NCI-H446 (cell line): ENCODE results near the gene RALGAPA2.

Experiments used
- DNase-seq, 2 experiments: peaks; one replicate each; lab custom pipeline; 2025; lab: John Stamatoyannopoulos, UW

RALGAPA2 gene

GRCh38 chr20:20536240-20536933 is 176.1 kb downstream of the RALGAPA2 start:
- no peak for DNase-seq

- no peak for DNase-seq
These were observed 177.4 kb downstream of the RALGAPA2 start for GRCh38 chr20:20535051-20535450.

GRCh38 chr20:20531283-20531682 is 181.2 kb downstream of the RALGAPA2 start:
- DNase-seq = no peak

- DNase-seq = no peak
These were observed 181.9 kb downstream of the RALGAPA2 start for GRCh38 chr20:20530428-20531151.

- no peak for DNase-seq
These were observed 182.8 kb downstream of the RALGAPA2 start for GRCh38 chr20:20529597-20529996.

- DNase-seq = no peak
These were observed 183.6 kb downstream of the RALGAPA2 start for GRCh38 chr20:20528861-20529260.

GRCh38 chr20:20527661-20528060 is 184.8 kb downstream of the RALGAPA2 start:
- no peak for DNase-seq

GRCh38 chr20:20525756-20526155 is 186.7 kb downstream of the RALGAPA2 start:
- DNase-seq = no peak

GRCh38 chr20:20525214-20525613 is 187.2 kb downstream of the RALGAPA2 start:
- no peak for DNase-seq

GRCh38 chr20:20524756-20525155 is 187.7 kb downstream of the RALGAPA2 start:
- DNase-seq = no peak

GRCh38 chr20:20521736-20522135 is 190.7 kb downstream of the RALGAPA2 start:
- DNase-seq = no peak

- no peak for DNase-seq
These were observed 191.7 kb downstream of the RALGAPA2 start for GRCh38 chr20:20520776-20521175.

GRCh38 chr20:20519269-20519668 is 193.2 kb downstream of the RALGAPA2 start:
- DNase-seq = no peak

GRCh38 chr20:20518263-20518662 is 194.2 kb downstream of the RALGAPA2 start:
- no peak for DNase-seq

- DNase-seq = no peak
These were observed 195.1 kb downstream of the RALGAPA2 start for GRCh38 chr20:20517296-20517695.

GRCh38 chr20:20513720-20514119 is 198.7 kb downstream of the RALGAPA2 start:
- peak in 1 of 2 experiments; percentile 54 for DNase-seq

GRCh38 chr20:20505554-20505953 is 206.9 kb downstream of the RALGAPA2 start:
- no peak for DNase-seq

- DNase-seq = no peak
These were observed 208.5 kb downstream of the RALGAPA2 start for GRCh38 chr20:20503777-20504530.

GRCh38 chr20:20501128-20501527 is 211.3 kb downstream of the RALGAPA2 start:
- no peak for DNase-seq

- no peak for DNase-seq
These were observed 212.1 kb downstream of the RALGAPA2 start for GRCh38 chr20:20500312-20500711.

GRCh38 chr20:20499439-20499838 is 213.0 kb downstream of the RALGAPA2 start:
- DNase-seq = no peak

GRCh38 chr20:20498076-20498861 is 214.2 kb downstream of the RALGAPA2 start:
- DNase-seq = peak; percentile 46 to 79
